Measurements from ENCODE around the gene VOPP1. TPM values are rescaled to one million over a fixed set of nuclear protein-coding genes. Genes with fewer than 3 reads are reported as not detected.
A peak's percentile ranks its signal among the peaks of the same experiment; 100 is the strongest.

The VOPP1 gene
- total and polyA plus RNA-seq, 2 of the 13 experiments (the other 11 are each of a cell fraction or from before 2014, with no cell fraction given) = 21.8 to 55.3 TPM

GRCh38 chr7:55571511-55572377, 558 bp downstream of the VOPP1 start (continued):
- no peak for TF ChIP-seq ZHX2 (IDR thresholded peaks at IDR 0.05; ENCODE audit: low read depth)
- no peak; the same call in 1 of the 2 replicates for TF ChIP-seq ZHX2 (CRISPR knock-in tag; IDR thresholded peaks at IDR 0.05; ENCODE audit: borderline replicate concordance)
- peak; percentile 35; the same call in 1 of the 2 replicates for TF ChIP-seq SALL2 (CRISPR knock-in tag; IDR thresholded peaks at IDR 0.05)
- 0 out of 2 replicates have a peak, but pooled peaks have one; percentile 31 for TF ChIP-seq ZSCAN9 (CRISPR knock-in tag; IDR thresholded peaks at IDR 0.05; ENCODE audit: borderline replicate concordance)
- no peak for TF ChIP-seq SMC3 (IDR thresholded peaks at IDR 0.05; ENCODE audit: low read length)
- TF ChIP-seq ZNF589 (CRISPR knock-in tag; conservative IDR thresholded peaks at IDR 0.05) = 0 out of 2 replicates have a peak, but pooled peaks have one; percentile 48
- TF ChIP-seq PCBP1 (IDR thresholded peaks at IDR 0.05; ENCODE audit: borderline replicate concordance, low read depth, low read length) = no peak
- peak; percentile 57; the same call in 1 of the 2 replicates for TF ChIP-seq ZNF891 (CRISPR knock-in tag; IDR thresholded peaks at IDR 0.05)
- TF ChIP-seq HINFP (CRISPR knock-in tag; IDR thresholded peaks at IDR 0.05; ENCODE audit: low read depth) = peak; percentile 89
- peak; percentile 27; the same call in 1 of the 2 replicates for TF ChIP-seq ESRRA (CRISPR knock-in tag; IDR thresholded peaks at IDR 0.05; ENCODE audit: low read depth)
- TF ChIP-seq ZBTB3 (CRISPR knock-in tag; IDR thresholded peaks at IDR 0.05; ENCODE audit: borderline replicate concordance, low read depth) = peak; percentile 84; the same call in 1 of the 2 replicates
- no peak for TF ChIP-seq LCORL (IDR thresholded peaks at IDR 0.05)
- TF ChIP-seq LCORL (CRISPR knock-in tag; IDR thresholded peaks at IDR 0.05) = 0 out of 2 replicates have a peak, but pooled peaks have one; percentile 55
- TF ChIP-seq CEBPG (CRISPR knock-in tag; IDR thresholded peaks at IDR 0.05) = no peak
- peak; percentile 78 for TF ChIP-seq ZNF230 (CRISPR knock-in tag; IDR thresholded peaks at IDR 0.05)
- no peak; the same call in 1 of the 2 replicates for TF ChIP-seq ZNF766 (CRISPR knock-in tag; IDR thresholded peaks at IDR 0.05; ENCODE audit: borderline replicate concordance)
- 0 out of 2 replicates have a peak, but pooled peaks have one; percentile 29 for TF ChIP-seq ZIK1 (CRISPR knock-in tag; IDR thresholded peaks at IDR 0.05; ENCODE audit: borderline replicate concordance, low read depth)
- 0 out of 2 replicates have a peak, but pooled peaks have one; percentile 36 for TF ChIP-seq MEIS2 (CRISPR knock-in tag; IDR thresholded peaks at IDR 0.05)
- TF ChIP-seq ATF7 (IDR thresholded peaks at IDR 0.05) = no peak
- 0 out of 2 replicates have a peak, but pooled peaks have one; percentile 34 for TF ChIP-seq ATF7 (CRISPR knock-in tag; IDR thresholded peaks at IDR 0.05)

Measured in HepG2 (cell line).